PC-3 (cell line): Measurements from ENCODE around the gene ACER1. TPM values are rescaled to one million over a fixed set of nuclear protein-coding genes. Genes with fewer than 3 reads are reported as not detected.
"Not testable (repeated sequence)": the region's sequence is repeated elsewhere in the genome, so short reads cannot be mapped to it uniquely, and the experiment has no call there.

Experiments used
- ATAC-seq: fragments of 200-7000 bp; cut with Tn5 transposase; 2 replicates; pipeline ENCODE4 v1.9.1; 2020; ENCODE audit warnings: mild to moderate bottlenecking, moderate library complexity
- BruUV-seq: library from RNA; stranded (reverse); fragments of 400-500 nt; replicated peaks from 2 replicates; lab custom pipeline; 2021; lab: Mats Ljungman, UMichigan
- CTCF ChIA-PET: fragments of 300-600 bp; sonication (Branson Sonifier 250); formaldehyde crosslinking; loops from one replicate; lab custom pipeline; 2022; ENCODE audit warnings: antibody characterized with exemption; lab: Charles Lee
- POLR2A ChIA-PET: fragments of 300-600 bp; sonication (Branson Sonifier 250); formaldehyde crosslinking; loops from one replicate; lab custom pipeline; 2022; ENCODE audit warnings: antibody characterized with exemption; ENCODE audit not compliant: unreplicated experiment; lab: Charles Lee
- DNase-seq: peaks from one replicate; pipeline ENCODE4 v3.0.0-alpha.2; 2015
- H2AFZ ChIP-seq: fragments of 300-600 bp; sonication (generic); 2 replicates; pipeline ENCODE4 v1.6.0; 2016; ENCODE audit warnings: antibody characterized with exemption, low read length
- H3F3A ChIP-seq: fragments of 300-600 bp; sonication (generic); one replicate; pipeline ENCODE4 v1.6.0; 2017; ENCODE audit warnings: antibody characterized with exemption, low read length, control low read depth, mild to moderate bottlenecking; ENCODE audit not compliant: unreplicated experiment
- H3K27ac ChIP-seq: fragments of 300-600 bp; sonication (generic); 2 replicates; pipeline ENCODE4 v1.5.1; 2016; ENCODE audit warnings: mild to moderate bottlenecking, low read length
- H3K27me3 ChIP-seq: fragments of 300-600 bp; sonication (generic); 2 replicates; pipeline ENCODE4 v1.6.1; 2016; ENCODE audit warnings: low read length, mixed read lengths
- H3K36me3 ChIP-seq: fragments of 300-600 bp; sonication (generic); 2 replicates; pipeline ENCODE4 v1.6.1; 2016; ENCODE audit warnings: low read depth, mixed run types, low read length, mixed read lengths
- H3K4me1 ChIP-seq: fragments of 300-600 bp; sonication (generic); 2 replicates; pipeline ENCODE4 v1.5.1; 2016; ENCODE audit warnings: low read length; ENCODE audit not compliant: insufficient read depth
- H3K4me2 ChIP-seq: fragments of 300-600 bp; sonication (generic); 2 replicates; pipeline ENCODE4 v1.6.0; 2016; ENCODE audit warnings: low read length
- H3K4me3 ChIP-seq: fragments of 300-600 bp; sonication (generic); 2 replicates; pipeline ENCODE4 v1.5.1; 2016; ENCODE audit warnings: mild to moderate bottlenecking, low read length, mixed read lengths
- H3K79me2 ChIP-seq: fragments of 300-600 bp; sonication (generic); 2 replicates; pipeline ENCODE4 v1.6.1; 2017; ENCODE audit warnings: low read length, mixed read lengths
- H3K9ac ChIP-seq: fragments of 300-600 bp; sonication (generic); 2 replicates; pipeline ENCODE4 v1.6.0; 2016; ENCODE audit warnings: mild to moderate bottlenecking, low read length
- H3K9me2 ChIP-seq: fragments of 300-600 bp; sonication (generic); replicated peaks from 2 replicates; pipeline ENCODE4 v1.6.1; 2016; ENCODE audit warnings: mixed run types, low read length, mixed read lengths
- H3K9me3 ChIP-seq: fragments of 300-600 bp; sonication (generic); 2 replicates; pipeline ENCODE4 v1.6.1; 2016; ENCODE audit warnings: low read length, mixed read lengths
- H4K20me1 ChIP-seq: fragments of 300-600 bp; sonication (generic); 2 replicates; pipeline ENCODE4 v1.6.1; 2016; ENCODE audit warnings: low read length, mixed read lengths
- EZH2 ChIP-seq: fragments of 300-600 bp; sonication (generic); IDR thresholded peaks from one replicate; pipeline ENCODE4 v1.6.1; 2017; ENCODE audit warnings: antibody characterized with exemption, mild to moderate bottlenecking, low read length; ENCODE audit not compliant: unreplicated experiment
- EZH2phosphoT487 ChIP-seq: fragments of 300-600 bp; sonication (generic); IDR thresholded peaks from 2 replicates; pipeline ENCODE4 v1.6.1; 2018; ENCODE audit warnings: mild to moderate bottlenecking, antibody characterized with exemption, low read length, borderline replicate concordance
- intact Hi-C: fragments of 100-400 bp; cut with micrococcal nuclease; formaldehyde crosslinking; loops from 2 replicates; pipeline ENCODE4 v1.9.0; 2023
- total RNA-seq: library from RNA; depleted of rRNA; stranded (reverse); fragments of >200 nt; gene quantifications from 2 replicates; pipeline ENCODE4 v1.2.3, GENCODE V29; 2014
- TF ChIP-seq, protein P1 (sequence below): fragments of 300-600 bp; sonication (generic); conservative IDR thresholded peaks from 2 replicates; pipeline ENCODE4 v1.5.1; 2017; ENCODE audit warnings: antibody characterized with exemption, low read depth, mild to moderate bottlenecking, low read length

ACER1 gene
- total RNA-seq, 1 experiment from 2014 or later = not detected

DNA sequence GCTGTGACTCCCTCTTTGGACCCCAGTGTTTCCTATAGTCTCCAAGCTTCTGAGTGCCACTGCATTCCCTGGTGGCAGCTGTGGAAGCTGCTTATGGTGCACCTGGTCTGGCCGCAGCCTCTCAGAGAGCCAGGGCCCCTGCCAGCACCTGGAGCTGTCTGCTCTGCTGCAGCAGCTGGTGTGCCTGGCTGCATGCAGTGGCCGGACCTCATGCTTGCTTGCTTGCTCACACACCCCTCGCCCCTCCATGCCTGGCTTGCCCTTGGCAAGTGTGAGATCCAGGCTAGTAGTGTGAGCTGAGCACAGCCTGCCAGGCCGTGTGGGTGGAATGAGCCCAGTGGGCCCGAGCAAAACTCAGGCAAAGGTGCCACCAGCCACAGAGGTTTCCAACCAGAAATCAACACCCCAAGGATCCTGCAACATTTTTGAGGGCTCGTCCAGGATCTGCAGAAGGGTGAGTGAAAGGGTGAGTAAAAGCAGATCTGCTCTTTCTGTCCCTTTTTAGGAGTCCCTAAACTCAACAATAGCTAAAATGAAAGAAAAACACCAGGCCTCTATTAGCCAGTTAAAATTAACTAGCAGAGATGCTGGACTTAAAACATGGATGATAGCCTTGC, 46.0 kb downstream of the ACER1 start:
- TF ChIP-seq, protein P1, sequence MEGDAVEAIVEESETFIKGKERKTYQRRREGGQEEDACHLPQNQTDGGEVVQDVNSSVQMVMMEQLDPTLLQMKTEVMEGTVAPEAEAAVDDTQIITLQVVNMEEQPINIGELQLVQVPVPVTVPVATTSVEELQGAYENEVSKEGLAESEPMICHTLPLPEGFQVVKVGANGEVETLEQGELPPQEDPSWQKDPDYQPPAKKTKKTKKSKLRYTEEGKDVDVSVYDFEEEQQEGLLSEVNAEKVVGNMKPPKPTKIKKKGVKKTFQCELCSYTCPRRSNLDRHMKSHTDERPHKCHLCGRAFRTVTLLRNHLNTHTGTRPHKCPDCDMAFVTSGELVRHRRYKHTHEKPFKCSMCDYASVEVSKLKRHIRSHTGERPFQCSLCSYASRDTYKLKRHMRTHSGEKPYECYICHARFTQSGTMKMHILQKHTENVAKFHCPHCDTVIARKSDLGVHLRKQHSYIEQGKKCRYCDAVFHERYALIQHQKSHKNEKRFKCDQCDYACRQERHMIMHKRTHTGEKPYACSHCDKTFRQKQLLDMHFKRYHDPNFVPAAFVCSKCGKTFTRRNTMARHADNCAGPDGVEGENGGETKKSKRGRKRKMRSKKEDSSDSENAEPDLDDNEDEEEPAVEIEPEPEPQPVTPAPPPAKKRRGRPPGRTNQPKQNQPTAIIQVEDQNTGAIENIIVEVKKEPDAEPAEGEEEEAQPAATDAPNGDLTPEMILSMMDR = no peak
- no peak for TF ChIP-seq EZH2
- TF ChIP-seq EZH2phosphoT487 = no peak
- ChIA-PET POLR2A (no interaction called here), CTCF (no interaction called here)
- H3K9ac ChIP-seq = no peak overlapping the region
- no peaks in the 10 kb centered on the region for H3K9me2 ChIP-seq
- peaks cover 24% of the 10 kb centered on the region for H3K9me3 ChIP-seq
- H3K27me3 ChIP-seq = no peaks in the 10 kb centered on the region
- no peak for ATAC-seq
- H3K4me2 ChIP-seq = no peak overlapping the region
- no peak overlapping the region for H3K4me3 ChIP-seq
- H4K20me1 ChIP-seq = no peaks in the 10 kb centered on the region
- no peak for DNase-seq
- BruUV-seq = no TSS peak
- no peaks in the 10 kb centered on the region; the same call in 1 of the 2 replicates for H3K36me3 ChIP-seq
- H3K79me2 ChIP-seq = no peaks in the 10 kb centered on the region
- H3F3A ChIP-seq = no peaks in the 10 kb centered on the region
- intact Hi-C loops = no loop called here
- no peak overlapping the region for H3K27ac ChIP-seq
- no peaks in the 10 kb centered on the region for H3K4me1 ChIP-seq
- H2AFZ ChIP-seq = no peak overlapping the region

DNA sequence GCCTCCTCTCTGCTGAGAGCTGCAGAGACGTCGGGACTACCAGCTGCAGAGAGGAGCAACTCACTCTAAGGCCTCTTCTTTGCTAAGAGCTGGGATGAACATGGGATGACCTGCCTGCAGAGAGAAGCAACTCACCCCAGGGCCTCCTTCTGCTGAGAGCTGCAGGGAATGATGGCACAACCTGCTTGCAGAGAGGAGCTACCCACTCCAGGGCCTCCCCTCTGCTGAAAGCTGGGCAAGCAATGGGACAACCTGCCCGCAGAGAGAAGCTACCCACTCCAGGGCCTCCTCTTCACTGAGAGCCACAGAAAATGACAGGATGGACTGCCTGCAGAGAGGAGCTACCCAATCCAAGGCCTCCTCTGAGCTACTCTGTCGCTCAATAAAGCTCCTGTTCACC, 46.7 kb downstream of the ACER1 start:
- TF ChIP-seq, protein P1 = no peak
- TF ChIP-seq EZH2 = no peak
- no peak for TF ChIP-seq EZH2phosphoT487
- ATAC-seq (no peak), DNase-seq (no peak)
- Histone ChIP-seq H3K9ac (no peak overlapping the region), H3K36me3 (no peaks in the 10 kb centered on the region), H2AFZ (no peak overlapping the region), H3K9me2 (no peaks in the 10 kb centered on the region), H3K27ac (no peak overlapping the region), H3K79me2 (no peaks in the 10 kb centered on the region), H3F3A (no peaks in the 10 kb centered on the region), H3K4me3 (no peak overlapping the region), H3K4me1 (no peaks in the 10 kb centered on the region), H3K27me3 (no peaks in the 10 kb centered on the region), H3K4me2 (no peak overlapping the region), H3K9me3 (peaks cover 17% of the 10 kb centered on the region), H4K20me1 (no peaks in the 10 kb centered on the region)
- CTCF ChIA-PET = no interaction called here
- intact Hi-C loops = no loop called here
- POLR2A ChIA-PET = no interaction called here
- no TSS peak for BruUV-seq

DNA sequence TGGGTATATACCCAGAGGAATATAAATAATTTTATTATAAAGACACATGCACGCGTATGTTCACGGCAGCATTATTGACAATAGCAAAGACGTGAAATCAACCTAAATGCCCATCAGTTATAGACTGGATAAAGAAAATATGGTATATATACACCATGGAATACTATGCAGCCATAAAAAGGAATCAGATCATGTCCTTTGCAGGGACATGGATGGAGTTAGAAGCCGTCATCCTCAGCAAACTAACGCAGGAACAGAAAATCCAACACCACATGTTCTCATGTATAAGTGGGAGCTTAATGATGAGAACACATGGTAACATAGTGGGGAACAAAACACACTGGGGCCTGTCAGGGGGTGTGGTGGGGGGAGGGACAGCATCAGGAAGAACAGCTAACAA, 51.0 kb downstream of the ACER1 start:
- H3K9me2 ChIP-seq, H2AFZ ChIP-seq, BruUV-seq, H3K4me2 ChIP-seq, ATAC-seq, H3K27ac ChIP-seq, H3K27me3 ChIP-seq, H3K4me3 ChIP-seq, CTCF ChIA-PET, H3F3A ChIP-seq, POLR2A ChIA-PET, H3K36me3 ChIP-seq, H3K9ac ChIP-seq, DNase-seq, H3K9me3 ChIP-seq, H4K20me1 ChIP-seq, intact Hi-C loops: not testable (repeated sequence)
- H3K79me2 ChIP-seq = peaks cover 20% of the 10 kb centered on the region
- H3K4me1 ChIP-seq = peaks cover 13% of the 10 kb centered on the region; the same call in 1 of the 2 replicates
